ENCODE measurements around the gene ZNF829.

The ZNF829 gene

GRCh38 chr19:36838784-36839324 is 77.2 kb downstream of the ZNF829 start:
- peak overlapping the region in 20 of 21 experiments; percentile 65 to 96 (median 89) for H3K27ac ChIP-seq
- H3K4me3 ChIP-seq, result peak overlapping the region; percentile 53 to 81 (median 65)
